Left ventricle myocardium inferior (tissue), 1 donor: ENCODE measurements around the gene MROH7. TPM values are rescaled to one million over a fixed set of nuclear protein-coding genes. Genes with fewer than 3 reads are reported as not detected.

Experiments used
- DNase-seq: peaks from one replicate; pipeline ENCODE4 v3.0.0-alpha.2; 2020
- H3K27ac ChIP-seq: fragments of 200-600 bp; replicated peaks from 2 replicates; pipeline ENCODE4 v1.8.0; 2021
- H3K27me3 ChIP-seq: fragments of 200-600 bp; 2 replicates; pipeline ENCODE4 v1.8.0; 2021; ENCODE audit warnings: low read depth
- H3K36me3 ChIP-seq: fragments of 200-600 bp; 2 replicates; pipeline ENCODE4 v1.8.0; 2021
- H3K4me1 ChIP-seq: fragments of 200-600 bp; 2 replicates; pipeline ENCODE4 v1.8.0; 2021
- H3K4me3 ChIP-seq: fragments of 200-600 bp; 2 replicates; pipeline ENCODE4 v1.8.0; 2021; ENCODE audit warnings: mild to moderate bottlenecking, moderate library complexity
- H3K9me3 ChIP-seq: fragments of 200-600 bp; replicated peaks from 2 replicates; pipeline ENCODE4 v1.8.0; 2021
- intact Hi-C: fragments of 100-400 bp; cut with micrococcal nuclease; formaldehyde crosslinking; loops from one replicate; pipeline ENCODE4 v1.11.0; 2022
- total RNA-seq: library from RNA; stranded (reverse); fragmentation: NEBNext Ultra II Directional; extraction: Animal tissue kit (Norgen Biotek cat#: 25700); gene quantifications from one replicate; pipeline ENCODE4 v1.2.1, GENCODE V29; 2021
- TF ChIP-seq, protein P1 (sequence below): fragments of 200-600 bp; IDR thresholded peaks from 2 replicates; pipeline ENCODE4 v1.8.0; 2021; ENCODE audit warnings: antibody characterized with exemption, mild to moderate bottlenecking, borderline replicate concordance
- donor health status: DM: no; HTN: yes; CAD: no; lungs with severe emphysema.

Gene MROH7
- total RNA-seq, 1 donor from 2014 or later = 6.8 TPM

GRCh38 chr1:54650417-54650816 lies 8.8 kb downstream of the MROH7 start:
- H3K36me3 ChIP-seq = no peaks in the 10 kb centered on the region
- DNase-seq = no peak
- H3K4me1 ChIP-seq = peaks cover 19% of the 10 kb centered on the region
- H3K9me3 ChIP-seq = no peaks in the 10 kb centered on the region
- no peaks in the 10 kb centered on the region for H3K27me3 ChIP-seq
- intact Hi-C loops = no loop called here
- H3K27ac ChIP-seq = no peak overlapping the region
- TF ChIP-seq, protein P1, sequence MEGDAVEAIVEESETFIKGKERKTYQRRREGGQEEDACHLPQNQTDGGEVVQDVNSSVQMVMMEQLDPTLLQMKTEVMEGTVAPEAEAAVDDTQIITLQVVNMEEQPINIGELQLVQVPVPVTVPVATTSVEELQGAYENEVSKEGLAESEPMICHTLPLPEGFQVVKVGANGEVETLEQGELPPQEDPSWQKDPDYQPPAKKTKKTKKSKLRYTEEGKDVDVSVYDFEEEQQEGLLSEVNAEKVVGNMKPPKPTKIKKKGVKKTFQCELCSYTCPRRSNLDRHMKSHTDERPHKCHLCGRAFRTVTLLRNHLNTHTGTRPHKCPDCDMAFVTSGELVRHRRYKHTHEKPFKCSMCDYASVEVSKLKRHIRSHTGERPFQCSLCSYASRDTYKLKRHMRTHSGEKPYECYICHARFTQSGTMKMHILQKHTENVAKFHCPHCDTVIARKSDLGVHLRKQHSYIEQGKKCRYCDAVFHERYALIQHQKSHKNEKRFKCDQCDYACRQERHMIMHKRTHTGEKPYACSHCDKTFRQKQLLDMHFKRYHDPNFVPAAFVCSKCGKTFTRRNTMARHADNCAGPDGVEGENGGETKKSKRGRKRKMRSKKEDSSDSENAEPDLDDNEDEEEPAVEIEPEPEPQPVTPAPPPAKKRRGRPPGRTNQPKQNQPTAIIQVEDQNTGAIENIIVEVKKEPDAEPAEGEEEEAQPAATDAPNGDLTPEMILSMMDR = no peak
- H3K4me3 ChIP-seq = no peak overlapping the region

GRCh38 chr1:54651608-54652007 lies 10.0 kb downstream of the MROH7 start:
- TF ChIP-seq, protein P1 = no peak
- Histone ChIP-seq H3K4me3 (no peak overlapping the region), H3K36me3 (no peaks in the 10 kb centered on the region), H3K4me1 (peaks cover 13% of the 10 kb centered on the region), H3K9me3 (no peaks in the 10 kb centered on the region), H3K27me3 (no peaks in the 10 kb centered on the region), H3K27ac (no peak overlapping the region)
- intact Hi-C loops = no loop called here
- DNase-seq = no peak

GRCh38 chr1:54652168-54652567 lies 10.6 kb downstream of the MROH7 start:
- no peak for DNase-seq

DNA sequence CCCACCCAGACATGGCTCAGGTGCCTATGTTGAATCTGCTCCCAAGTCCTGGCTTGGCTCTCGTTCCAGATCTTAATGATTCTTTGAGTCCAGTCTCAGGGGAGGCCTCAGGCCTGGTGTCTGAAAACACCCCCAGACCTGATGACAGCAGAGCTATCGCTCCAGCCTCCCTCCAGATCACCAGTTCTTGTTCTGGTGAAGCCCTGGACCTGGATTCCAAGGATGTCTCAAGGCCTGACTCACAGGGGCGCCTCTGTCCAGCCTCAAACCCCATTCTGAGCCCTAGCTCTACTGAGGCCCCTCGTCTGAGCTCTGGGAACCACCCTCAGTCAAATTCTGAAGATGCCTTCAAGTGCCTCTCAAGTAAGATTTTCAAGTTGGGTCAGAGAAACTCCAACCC lies 11.4 kb downstream of the MROH7 start:
- Histone ChIP-seq H3K9me3 (peaks cover 6% of the 10 kb centered on the region), H3K27me3 (no peaks in the 10 kb centered on the region), H3K4me3 (no peak overlapping the region), H3K4me1 (peaks cover 10% of the 10 kb centered on the region), H3K27ac (no peak overlapping the region), H3K36me3 (no peaks in the 10 kb centered on the region)
- intact Hi-C loops = no loop called here
- TF ChIP-seq, protein P1 = no peak
- no peak for DNase-seq

More at GRCh38 chr1:54652168-54652567, 10.6 kb downstream of the MROH7 start:
- H3K27ac ChIP-seq = no peak overlapping the region
- intact Hi-C loops = no loop called here
- peaks cover 10% of the 10 kb centered on the region for H3K4me1 ChIP-seq
- no peaks in the 10 kb centered on the region for H3K36me3 ChIP-seq
- H3K27me3 ChIP-seq = no peaks in the 10 kb centered on the region
- H3K9me3 ChIP-seq = no peaks in the 10 kb centered on the region
- H3K4me3 ChIP-seq = no peak overlapping the region
- TF ChIP-seq, protein P1 = no peak

DNA sequence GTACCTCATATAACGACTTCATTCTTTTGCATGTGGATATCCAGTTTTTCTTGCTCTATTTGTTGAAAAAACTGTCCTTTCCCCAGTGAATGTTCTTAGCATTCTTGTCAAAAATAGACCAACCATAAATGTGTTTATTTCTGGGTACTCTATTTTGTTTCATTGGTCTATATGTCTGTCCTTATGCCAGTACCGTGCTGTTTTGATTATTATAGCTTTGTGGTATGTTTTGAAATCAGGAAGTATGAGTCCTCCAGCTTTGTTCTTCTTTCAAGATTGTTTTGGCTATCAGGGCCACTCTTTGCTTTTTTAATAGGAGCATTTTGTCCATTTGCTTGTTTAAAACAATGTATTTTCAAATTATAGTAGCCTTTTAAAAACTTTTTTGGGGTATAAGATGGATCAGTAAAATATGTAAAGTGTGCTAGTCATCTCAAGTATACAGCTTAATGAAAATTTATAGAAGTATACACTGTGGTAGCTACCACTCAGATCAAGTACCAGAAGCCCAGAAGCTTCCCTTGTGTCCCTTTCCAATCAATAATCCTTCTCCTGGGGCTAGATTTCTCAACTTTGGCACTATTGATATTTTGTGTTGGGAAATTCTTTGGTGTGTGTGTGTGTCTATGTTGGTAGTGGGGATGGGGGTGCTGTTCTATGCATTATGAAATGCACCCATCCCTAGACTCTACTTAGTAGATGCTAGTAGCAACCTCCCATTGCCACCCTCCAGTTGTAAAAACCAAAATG lies 16.8 kb downstream of the MROH7 start:
- TF ChIP-seq, protein P1 = no peak
- H3K27me3 ChIP-seq = no peaks in the 10 kb centered on the region
- intact Hi-C loops = no loop called here
- H3K9me3 ChIP-seq = peaks cover 22% of the 10 kb centered on the region
- H3K27ac ChIP-seq = no peak overlapping the region
- no peak overlapping the region for H3K4me3 ChIP-seq
- H3K36me3 ChIP-seq = peaks cover 13% of the 10 kb centered on the region
- DNase-seq = no peak
- no peaks in the 10 kb centered on the region for H3K4me1 ChIP-seq
